Endothelial cell of umbilical vein (primary cell): Measurements from ENCODE around the gene DPP10. TPM values are rescaled to one million over a fixed set of nuclear protein-coding genes. Genes with fewer than 3 reads are reported as not detected.

Experiments
- BruUV-seq: library from RNA; stranded (reverse); fragments of 400-500 nt; replicated peaks from 2 replicates; lab custom pipeline; 2021; lab: Mats Ljungman, UMichigan
- CTCF ChIA-PET: fragments of 300-600, 350-600 bp; sonication (Branson Sonifier 250); formaldehyde crosslinking; loops from one replicate; lab custom pipeline; 2021; ENCODE audit warnings: antibody characterized with exemption, inconsistent platforms; lab: Charles Lee
- POLR2A ChIA-PET: fragments of 300-600, 350-600 bp; sonication (Branson Sonifier 250); formaldehyde crosslinking; loops from one replicate; lab custom pipeline; 2021; ENCODE audit warnings: antibody characterized with exemption, inconsistent platforms; lab: Charles Lee
- DNase-seq: peaks from one replicate; pipeline ENCODE4 v3.0.0-alpha.2; 2011; ENCODE audit warnings: low read depth, low spot score
- FAIRE-seq: peaks from 2 replicates; lab custom pipeline; 2011; peaks lifted over from hg19 to GRCh38; lab: Jason Lieb, UNC
- H2AFZ ChIP-seq: 2 replicates; pipeline ENCODE4 v1.6.0; 2012; ENCODE audit warnings: low read depth, low read length, control low read depth, inconsistent platforms
- H3K27ac ChIP-seq: 2 replicates; pipeline ENCODE4 v1.5.1; 2011; ENCODE audit warnings: low read depth, mild to moderate bottlenecking, control low read depth, low read length, moderate library complexity; ENCODE audit not compliant: insufficient read depth
- H3K27me3 ChIP-seq, 2 experiments: 2 replicates each; pipeline versions ENCODE4 v1.6.0 to v1.6.1; 2011; ENCODE audit warnings: low read length in 2 of 2, mixed read lengths in 1 of 2; ENCODE audit not compliant: control insufficient read depth in 2 of 2, insufficient read depth in 2 of 2
- H3K36me3 ChIP-seq, 2 experiments: 2 replicates in 1 of 2; 3 replicates in 1 of 2; pipeline ENCODE4 v1.5.1; 2011; ENCODE audit warnings: low read length in 2 of 2, mild to moderate bottlenecking in 1 of 2, moderate library complexity in 1 of 2; ENCODE audit not compliant: control insufficient read depth in 2 of 2, insufficient read depth in 2 of 2; ENCODE audit errors: extremely low read depth in 1 of 2
- H3K4me1 ChIP-seq: 3 replicates; pipeline ENCODE4 v1.5.1; 2011; ENCODE audit warnings: mild to moderate bottlenecking, low read length; ENCODE audit not compliant: control insufficient read depth, insufficient read depth; ENCODE audit errors: extremely low read depth
- H3K4me2 ChIP-seq: 2 replicates; pipeline ENCODE4 v1.6.1; 2011; ENCODE audit warnings: low read length, control low read depth, mixed read lengths; ENCODE audit not compliant: insufficient read depth
- H3K4me3 ChIP-seq, 3 experiments: fragments of 200-600 bp in 1 of 3; sonication (generic), shearing (Covaris generic) in 1 of 3; replicated peaks in 1 of 3; 2 replicates each; pipeline ENCODE4 v1.5.1; 2011 to 2016; ENCODE audit warnings: control low read depth in 3 of 3, low read length in 3 of 3, mild to moderate bottlenecking in 2 of 3, inconsistent platforms in 1 of 3, low read depth in 1 of 3, moderate library complexity in 1 of 3; ENCODE audit not compliant: insufficient read depth in 1 of 3
- H3K79me2 ChIP-seq: 2 replicates; pipeline ENCODE4 v1.6.0; 2012; ENCODE audit warnings: low read length, inconsistent platforms; ENCODE audit not compliant: control insufficient read depth, insufficient read depth
- H3K9ac ChIP-seq: replicated peaks from 2 replicates; pipeline ENCODE3; 2011; ENCODE audit warnings: low read length, control low read depth; ENCODE audit not compliant: insufficient read depth; ENCODE audit errors: extremely low read depth
- H3K9me1 ChIP-seq: replicated peaks from 3 replicates; pipeline ENCODE4 v1.6.0; 2011; ENCODE audit warnings: mild to moderate bottlenecking, low read length; ENCODE audit not compliant: control insufficient read depth, insufficient read depth; ENCODE audit errors: extremely low read depth
- H3K9me3 ChIP-seq: replicated peaks from 2 replicates; pipeline ENCODE4 v1.5.1; 2012; ENCODE audit warnings: low read length, inconsistent platforms; ENCODE audit not compliant: control insufficient read depth, insufficient read depth
- H4K20me1 ChIP-seq: replicated peaks from 2 replicates; pipeline ENCODE3; 2011; ENCODE audit warnings: mild to moderate bottlenecking, low read length; ENCODE audit not compliant: control insufficient read depth, insufficient read depth; ENCODE audit errors: extremely low read depth
- EZH2 ChIP-seq: IDR thresholded peaks from 2 replicates; pipeline ENCODE4 v1.6.1; 2012; ENCODE audit warnings: borderline replicate concordance, low read depth, mild to moderate bottlenecking, moderate library complexity, low read length, inconsistent platforms; ENCODE audit not compliant: severe bottlenecking
- FOS ChIP-seq: IDR thresholded peaks from 2 replicates; pipeline ENCODE4 v1.6.1; 2011; ENCODE audit warnings: mild to moderate bottlenecking, low read length, moderate library complexity, borderline replicate concordance; ENCODE audit not compliant: insufficient read depth
- GATA2 ChIP-seq: IDR thresholded peaks from 2 replicates; pipeline ENCODE4 v1.7.0; 2011; ENCODE audit warnings: low read depth, mild to moderate bottlenecking, moderate library complexity, mixed read lengths, low read length; ENCODE audit not compliant: insufficient read length, insufficient read depth
- JUN ChIP-seq: IDR thresholded peaks from 2 replicates; pipeline ENCODE4 v1.6.1; 2011; ENCODE audit warnings: borderline replicate concordance, low read depth; ENCODE audit not compliant: insufficient read length, insufficient read depth
- MYC ChIP-seq: IDR thresholded peaks from one replicate; pipeline ENCODE4 v1.6.1; 2011; ENCODE audit warnings: mild to moderate bottlenecking, low read depth, low read length
- POLR2A ChIP-seq: IDR thresholded peaks from 2 replicates; pipeline ENCODE4 v1.6.1; 2012; ENCODE audit warnings: low read depth, mild to moderate bottlenecking, control low read depth, low read length
- POLR2AphosphoS5 ChIP-seq: IDR thresholded peaks from 2 replicates; pipeline ENCODE4 v1.6.1; 2012; ENCODE audit warnings: low read depth, mild to moderate bottlenecking, control low read depth, low read length, moderate library complexity; ENCODE audit not compliant: insufficient read depth
- dilution Hi-C: fragments of 300-500 bp; cut with MboI; formaldehyde crosslinking; loops from one replicate; pipeline ENCODE4 v1.15.0; 2019; ENCODE audit warnings: low sequenced_read_pairs; ENCODE audit not compliant: extremely low pct_ligation_motif_present
- intact Hi-C: fragments of 100-400 bp; cut with micrococcal nuclease; formaldehyde crosslinking; loops from one replicate; pipeline ENCODE4 v1.10.0; 2022
- polyA plus RNA-seq, 4 experiments: library from polyadenylated mRNA; depleted of rRNA in 3 of 4; stranded (reverse) in 3 of 4; unstranded in 1 of 4; fragments of >200 nt; gene quantifications; 2 replicates each; pipeline versions ENCODE4 v1.2.1 to v1.2.3, GENCODE V29; 2011 to 2012; ENCODE audit warnings: missing spikeins in 1 of 4
- total RNA-seq: library from RNA; stranded (reverse); gene quantifications from 2 replicates; pipeline ENCODE4 v1.2.3, GENCODE V29; 2021
- TF ChIP-seq, protein P1 (sequence below), 2 donors: IDR thresholded peaks; 1 replicate in 1 of 2; 2 replicates in 1 of 2; pipeline ENCODE4 v1.5.1; 2011; ENCODE audit warnings: low read length in 2 of 2, mild to moderate bottlenecking in 2 of 2, moderate library complexity in 2 of 2, control low read depth in 1 of 2, inconsistent platforms in 1 of 2, low read depth in 1 of 2; ENCODE audit not compliant: insufficient read depth in 1 of 2; ENCODE audit errors: extremely low read depth in 1 of 2
- TF ChIP-seq, protein P2 (sequence below): IDR thresholded peaks from 2 replicates; pipeline ENCODE4 v1.6.1; 2011; ENCODE audit not compliant: insufficient read depth, insufficient read length

DPP10 gene
- total and polyA plus RNA-seq, 2 donors (not counting 3 experiments of a cell fraction or from before 2014, with no cell fraction given) = not detected

DNA sequence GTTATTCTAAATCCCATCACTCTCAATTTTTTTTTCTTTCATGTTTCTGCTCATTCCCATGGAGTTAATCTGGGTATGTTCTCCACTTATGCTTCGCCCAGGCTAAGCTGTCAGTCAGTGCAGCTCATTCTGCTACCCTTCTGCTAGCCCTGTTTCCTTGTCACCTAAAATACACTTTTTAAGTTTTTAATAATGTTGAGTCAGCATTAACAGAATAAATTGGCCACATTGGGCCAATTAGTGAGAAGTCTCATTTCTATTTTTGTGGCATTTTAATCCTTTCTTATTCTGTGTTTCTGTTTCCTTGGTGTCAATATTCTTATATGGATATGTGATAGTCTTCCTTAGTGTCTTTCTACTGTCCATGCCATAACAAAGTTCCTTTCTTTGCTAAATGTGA, 1126.2 kb downstream of the DPP10 start:
- dilution Hi-C loops = no loop called here
- ChIA-PET POLR2A (no interaction called here), CTCF (no interaction called here)
- H3K36me3 ChIP-seq = no peaks in the 10 kb centered on the region
- no TSS peak for BruUV-seq
- no peak overlapping the region for H3K9ac ChIP-seq
- no peaks in the 10 kb centered on the region for H3K27me3 ChIP-seq
- H3K4me3 ChIP-seq = no peak overlapping the region
- DNase-seq (no peak), FAIRE-seq (no peak)
- H3K9me1 ChIP-seq = no peaks in the 10 kb centered on the region
- H4K20me1 ChIP-seq = no peaks in the 10 kb centered on the region
- TF ChIP-seq MYC (no peak), JUN (no peak), FOS (no peak), POLR2AphosphoS5 (no peak), POLR2A (no peak), EZH2 (no peak), GATA2 (no peak)
- TF ChIP-seq, protein P1, sequence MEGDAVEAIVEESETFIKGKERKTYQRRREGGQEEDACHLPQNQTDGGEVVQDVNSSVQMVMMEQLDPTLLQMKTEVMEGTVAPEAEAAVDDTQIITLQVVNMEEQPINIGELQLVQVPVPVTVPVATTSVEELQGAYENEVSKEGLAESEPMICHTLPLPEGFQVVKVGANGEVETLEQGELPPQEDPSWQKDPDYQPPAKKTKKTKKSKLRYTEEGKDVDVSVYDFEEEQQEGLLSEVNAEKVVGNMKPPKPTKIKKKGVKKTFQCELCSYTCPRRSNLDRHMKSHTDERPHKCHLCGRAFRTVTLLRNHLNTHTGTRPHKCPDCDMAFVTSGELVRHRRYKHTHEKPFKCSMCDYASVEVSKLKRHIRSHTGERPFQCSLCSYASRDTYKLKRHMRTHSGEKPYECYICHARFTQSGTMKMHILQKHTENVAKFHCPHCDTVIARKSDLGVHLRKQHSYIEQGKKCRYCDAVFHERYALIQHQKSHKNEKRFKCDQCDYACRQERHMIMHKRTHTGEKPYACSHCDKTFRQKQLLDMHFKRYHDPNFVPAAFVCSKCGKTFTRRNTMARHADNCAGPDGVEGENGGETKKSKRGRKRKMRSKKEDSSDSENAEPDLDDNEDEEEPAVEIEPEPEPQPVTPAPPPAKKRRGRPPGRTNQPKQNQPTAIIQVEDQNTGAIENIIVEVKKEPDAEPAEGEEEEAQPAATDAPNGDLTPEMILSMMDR (IDR thresholded peaks at IDR 0.05; ENCODE audit: extremely low read depth in 1 of 2, insufficient read depth in 1 of 2, low read depth in 1 of 2, low read length in 2 of 2) = no peak
- TF ChIP-seq, protein P2, sequence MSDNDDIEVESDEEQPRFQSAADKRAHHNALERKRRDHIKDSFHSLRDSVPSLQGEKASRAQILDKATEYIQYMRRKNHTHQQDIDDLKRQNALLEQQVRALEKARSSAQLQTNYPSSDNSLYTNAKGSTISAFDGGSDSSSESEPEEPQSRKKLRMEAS = no peak
- H3K4me1 ChIP-seq = no peaks in the 10 kb centered on the region
- no peak overlapping the region for H3K27ac ChIP-seq
- H3K79me2 ChIP-seq = no peaks in the 10 kb centered on the region
- intact Hi-C loops = no loop called here
- H2AFZ ChIP-seq = no peak overlapping the region
- no peaks in the 10 kb centered on the region for H3K9me3 ChIP-seq
- H3K4me2 ChIP-seq = no peak overlapping the region
